Measurements from ENCODE around the gene CSRNP2.
"Not testable (repeated sequence)": the region's sequence is repeated elsewhere in the genome, so short reads cannot be mapped to it uniquely, and the experiment has no call there.

CSRNP2 gene

GRCh38 chr12:51083126-51083833, at the start of gene CSRNP2:
CSRNP2 (minus strand) TSS chr12:51083596; CDS start chr12:51076561, 7,035 bp downstream.
- peak; percentile 94 for DNase-seq

GRCh38 chr12:51132693-51133092, 49.3 kb upstream of the CSRNP2 start:
- no peak for DNase-seq

GRCh38 chr12:51131745-51132521, 48.5 kb upstream of the CSRNP2 start:
- no peak for DNase-seq

- no peak for DNase-seq
Observed at GRCh38 chr12:51128919-51129318, 45.5 kb upstream of the CSRNP2 start.

GRCh38 chr12:51127050-51127729, 43.8 kb upstream of the CSRNP2 start:
- DNase-seq: no peak

- no peak for DNase-seq
Observed at GRCh38 chr12:51126297-51126696, 42.9 kb upstream of the CSRNP2 start.

- no peak for DNase-seq
Observed at GRCh38 chr12:51124504-51124903, 41.1 kb upstream of the CSRNP2 start.

GRCh38 chr12:51122844-51123243, 39.4 kb upstream of the CSRNP2 start:
- no peak for DNase-seq

- DNase-seq: no peak
Observed at GRCh38 chr12:51118706-51119105, 35.3 kb upstream of the CSRNP2 start.

GRCh38 chr12:51115533-51115932, 32.1 kb upstream of the CSRNP2 start:
- DNase-seq: no peak

- no peak for DNase-seq
Observed at GRCh38 chr12:51108136-51108535, 24.7 kb upstream of the CSRNP2 start.

- no peak for DNase-seq
Observed at GRCh38 chr12:51103977-51104376, 20.6 kb upstream of the CSRNP2 start.

GRCh38 chr12:51098611-51099010, 15.2 kb upstream of the CSRNP2 start:
- DNase-seq: no peak

- no peak for DNase-seq
Observed at GRCh38 chr12:51090705-51091229, 7.4 kb upstream of the CSRNP2 start.

- DNase-seq: no peak
Observed at GRCh38 chr12:51087818-51088217, 4.4 kb upstream of the CSRNP2 start.

- no peak for DNase-seq
Observed at GRCh38 chr12:51086933-51087332, 3.5 kb upstream of the CSRNP2 start.

- DNase-seq: no peak
Observed at GRCh38 chr12:51085757-51086156, 2.4 kb upstream of the CSRNP2 start.

- DNase-seq: peak; percentile 26
Observed at GRCh38 chr12:51082561-51083125, 753 bp downstream of the CSRNP2 start.

- DNase-seq: no peak
Observed at GRCh38 chr12:51081421-51081820, 2.0 kb downstream of the CSRNP2 start.

- DNase-seq: no peak
Observed at GRCh38 chr12:51080136-51080535, 3.3 kb downstream of the CSRNP2 start.

- DNase-seq: not testable (repeated sequence)
Observed at GRCh38 chr12:51078866-51079265, 4.5 kb downstream of the CSRNP2 start.

GRCh38 chr12:51078346-51078745, 5.0 kb downstream of the CSRNP2 start:
- DNase-seq: not testable (repeated sequence)

- no peak for DNase-seq
Observed at GRCh38 chr12:51077930-51078329, 5.5 kb downstream of the CSRNP2 start.
